Mesenteric fat pad (tissue), 1 donor: ENCODE results near the gene TXNRD1. TPM values are rescaled to one million over a fixed set of nuclear protein-coding genes. Genes with fewer than 3 reads are reported as not detected.

Experiments used
- DNase-seq: peaks from one replicate; pipeline ENCODE4 v3.0.0-alpha.2; 2020; ENCODE audit warnings: low spot score
- total RNA-seq: library from RNA; stranded (reverse); fragmentation: NEBNext Ultra II Directional; extraction: Animal tissue kit (Norgen Biotek cat#: 25700); gene quantifications from one replicate; pipeline ENCODE4 v1.2.1, GENCODE V29; 2021
- donor health status: DM: yes; HTN: yes; CAD: no.

Gene TXNRD1
- total RNA-seq, 1 donor from 2014 or later = 166 TPM

DNA sequence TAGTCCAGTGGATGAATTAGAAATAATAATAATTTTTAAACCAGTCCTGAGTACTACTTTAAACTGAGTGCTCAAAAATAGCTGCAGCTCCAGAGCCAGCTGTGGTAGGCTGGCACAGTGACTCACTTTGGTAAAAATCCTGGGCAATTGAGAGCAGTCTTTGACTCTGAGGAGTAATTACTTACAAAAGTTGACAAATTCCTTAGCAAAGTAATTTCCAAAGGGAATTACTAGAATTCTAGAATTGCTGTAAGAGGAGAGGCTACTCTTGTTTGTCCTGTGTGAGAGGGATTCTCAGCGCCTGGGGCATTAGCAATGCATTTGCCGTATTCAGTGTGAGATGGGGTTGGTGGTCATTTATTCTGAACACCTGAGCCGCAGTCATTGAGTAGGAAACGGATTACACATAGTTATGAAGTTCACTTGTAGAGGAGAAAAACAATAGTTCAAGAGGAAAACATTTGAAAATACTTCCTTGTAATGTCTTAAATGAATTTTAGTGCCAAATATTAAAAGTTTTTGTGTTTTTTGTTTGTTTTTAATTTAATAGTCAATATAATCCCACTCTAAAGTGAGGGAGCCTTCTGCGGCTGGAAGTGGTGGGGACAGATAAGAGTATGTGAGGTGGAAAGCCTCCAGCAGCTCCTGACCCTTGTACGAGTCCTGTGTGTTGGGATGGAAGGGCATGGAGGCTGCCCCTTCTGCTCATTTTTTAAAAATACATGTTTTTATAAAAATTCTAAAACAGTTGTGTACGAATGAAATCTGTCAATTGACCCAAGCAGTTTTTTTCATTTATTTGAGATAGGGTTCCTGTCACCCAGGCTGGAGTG is 129.9 kb downstream of the TXNRD1 start:
- DNase-seq = no peak

- DNase-seq = no peak
Measured at GRCh38 chr12:104347374-104348075, 131.9 kb downstream of the TXNRD1 start.

DNA sequence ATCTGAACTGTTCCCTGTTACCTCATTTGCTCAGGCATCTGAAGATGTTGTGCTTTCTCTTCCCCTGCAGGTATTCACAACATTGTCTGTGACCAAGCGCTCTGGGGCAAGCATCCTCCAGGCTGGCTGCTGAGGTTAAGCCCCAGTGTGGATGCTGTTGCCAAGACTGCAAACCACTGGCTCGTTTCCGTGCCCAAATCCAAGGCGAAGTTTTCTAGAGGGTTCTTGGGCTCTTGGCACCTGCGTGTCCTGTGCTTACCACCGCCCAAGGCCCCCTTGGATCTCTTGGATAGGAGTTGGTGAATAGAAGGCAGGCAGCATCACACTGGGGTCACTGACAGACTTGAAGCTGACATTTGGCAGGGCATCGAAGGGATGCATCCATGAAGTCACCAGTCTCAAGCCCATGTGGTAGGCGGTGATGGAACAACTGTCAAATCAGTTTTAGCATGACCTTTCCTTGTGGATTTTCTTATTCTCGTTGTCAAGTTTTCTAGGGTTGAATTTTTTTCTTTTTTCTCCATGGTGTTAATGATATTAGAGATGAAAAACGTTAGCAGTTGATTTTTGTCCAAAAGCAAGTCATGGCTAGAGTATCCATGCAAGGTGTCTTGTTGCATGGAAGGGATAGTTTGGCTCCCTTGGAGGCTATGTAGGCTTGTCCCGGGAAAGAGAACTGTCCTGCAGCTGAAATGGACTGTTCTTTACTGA is 132.9 kb downstream of the TXNRD1 start:
- DNase-seq = no peak

GRCh38 chr12:104348994-104349494 is 133.5 kb downstream of the TXNRD1 start:
- no peak for DNase-seq

DNA sequence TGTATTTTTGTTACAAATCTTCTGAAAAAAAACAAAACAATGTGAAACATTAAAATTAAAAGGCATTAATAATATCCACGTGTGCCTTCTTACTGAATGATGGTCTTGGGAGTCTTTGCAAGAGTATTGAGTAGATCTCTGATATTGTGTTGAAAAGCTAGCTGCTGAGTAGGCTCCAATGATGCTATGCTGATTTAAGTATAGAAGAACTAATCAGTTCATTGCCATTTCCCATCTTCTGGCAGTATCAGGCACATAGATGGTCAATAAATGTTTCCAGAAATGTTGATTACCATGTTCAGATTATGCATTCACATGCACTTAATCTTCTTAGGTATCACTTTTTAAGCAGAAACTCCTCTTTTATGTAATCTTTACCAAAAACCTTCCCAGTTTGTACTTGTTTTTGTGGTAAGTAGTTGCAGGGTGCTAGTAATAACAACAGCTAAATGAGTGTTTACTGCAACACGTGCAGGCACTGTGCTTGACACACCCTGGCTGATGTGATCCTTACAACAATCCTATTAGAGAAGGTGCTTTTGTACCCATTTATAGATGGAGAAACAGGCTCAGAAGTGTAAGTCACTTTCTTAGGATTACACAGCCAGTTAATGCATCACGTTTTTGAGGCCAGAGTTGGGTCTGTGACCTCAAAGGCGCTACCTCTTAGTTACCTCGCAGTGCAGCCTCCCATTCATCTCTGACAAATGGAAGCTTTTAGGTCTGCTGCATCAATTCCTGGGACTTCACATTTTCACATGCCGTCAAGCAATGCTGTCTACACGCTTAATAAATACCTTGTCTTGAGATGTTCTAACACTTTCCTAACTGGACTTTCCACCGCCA is 134.9 kb downstream of the TXNRD1 start:
- DNase-seq = no peak

DNA sequence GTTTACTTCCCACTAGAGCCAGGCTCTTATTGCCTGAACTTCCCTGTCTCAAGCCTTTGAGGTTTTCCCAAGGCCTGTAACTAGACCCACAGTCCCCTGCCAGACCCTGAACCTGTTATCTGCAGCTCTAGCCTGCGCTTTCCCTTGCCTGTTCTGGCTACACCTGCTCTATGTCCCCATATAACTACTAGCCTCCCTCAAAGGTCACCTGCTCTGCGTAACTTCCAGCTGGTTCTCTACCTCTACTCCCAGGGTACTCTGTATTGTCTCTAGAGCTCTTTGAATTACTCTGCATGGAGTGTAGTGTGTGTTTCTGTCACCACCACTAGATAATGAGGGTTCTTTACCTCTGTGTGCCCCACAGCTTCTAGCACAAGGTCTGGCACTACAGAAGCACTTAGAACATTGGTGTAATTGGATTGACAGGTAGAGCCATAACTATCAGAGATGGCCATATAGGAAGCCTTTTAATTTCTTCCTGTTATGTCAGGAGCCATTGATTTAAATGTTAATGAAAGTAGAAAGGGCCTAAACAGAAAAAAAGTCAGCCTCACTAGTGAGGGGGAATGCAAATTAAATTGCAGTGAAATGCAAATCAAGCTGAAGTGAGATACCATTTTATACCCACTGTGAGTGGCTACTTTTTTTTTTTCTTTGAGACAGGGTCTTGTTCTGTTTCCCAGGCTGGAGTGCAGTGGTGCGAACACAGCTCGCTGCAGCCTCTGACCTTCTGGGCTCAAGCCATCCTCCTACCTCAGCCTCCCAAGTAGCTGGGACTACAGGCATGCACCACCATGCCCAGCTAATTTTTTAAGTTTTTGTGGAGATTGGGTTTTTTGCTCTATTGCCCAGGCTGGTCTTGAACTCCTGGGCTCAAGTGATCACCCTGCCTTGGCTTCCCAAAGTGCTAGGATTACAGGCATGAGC is 135.7 kb downstream of the TXNRD1 start:
- DNase-seq = no peak

DNA sequence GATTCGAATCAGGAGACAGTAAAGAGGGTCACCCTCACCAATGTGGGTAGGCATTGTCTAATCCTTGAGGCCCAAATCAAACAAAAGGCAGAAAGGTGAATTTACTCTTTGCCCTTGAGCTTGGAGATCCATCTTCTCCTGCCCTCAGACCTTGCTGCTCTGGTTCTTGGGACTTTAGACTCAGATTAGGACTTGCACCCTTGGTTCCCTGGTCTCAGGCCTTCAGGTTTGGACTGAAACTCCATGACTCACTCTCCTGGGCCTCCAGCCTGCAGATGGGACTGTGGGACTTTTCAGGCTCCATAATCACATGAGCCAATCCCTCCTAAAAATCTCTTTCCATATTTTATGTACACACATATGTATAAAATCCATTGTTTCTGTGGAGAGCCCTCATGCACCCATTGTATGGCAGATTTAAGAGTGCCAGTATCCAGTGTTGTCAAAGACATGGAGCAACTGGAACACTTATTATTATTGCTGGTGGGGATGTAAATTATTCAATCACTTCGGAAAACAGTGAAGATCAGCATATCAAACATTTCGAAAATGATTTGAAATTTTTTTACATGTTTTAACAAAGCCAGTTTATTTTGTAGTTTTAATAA is 136.6 kb downstream of the TXNRD1 start:
- no peak for DNase-seq

GRCh38 chr12:104353012-104353981 is 137.7 kb downstream of the TXNRD1 start:
- DNase-seq = no peak

DNA sequence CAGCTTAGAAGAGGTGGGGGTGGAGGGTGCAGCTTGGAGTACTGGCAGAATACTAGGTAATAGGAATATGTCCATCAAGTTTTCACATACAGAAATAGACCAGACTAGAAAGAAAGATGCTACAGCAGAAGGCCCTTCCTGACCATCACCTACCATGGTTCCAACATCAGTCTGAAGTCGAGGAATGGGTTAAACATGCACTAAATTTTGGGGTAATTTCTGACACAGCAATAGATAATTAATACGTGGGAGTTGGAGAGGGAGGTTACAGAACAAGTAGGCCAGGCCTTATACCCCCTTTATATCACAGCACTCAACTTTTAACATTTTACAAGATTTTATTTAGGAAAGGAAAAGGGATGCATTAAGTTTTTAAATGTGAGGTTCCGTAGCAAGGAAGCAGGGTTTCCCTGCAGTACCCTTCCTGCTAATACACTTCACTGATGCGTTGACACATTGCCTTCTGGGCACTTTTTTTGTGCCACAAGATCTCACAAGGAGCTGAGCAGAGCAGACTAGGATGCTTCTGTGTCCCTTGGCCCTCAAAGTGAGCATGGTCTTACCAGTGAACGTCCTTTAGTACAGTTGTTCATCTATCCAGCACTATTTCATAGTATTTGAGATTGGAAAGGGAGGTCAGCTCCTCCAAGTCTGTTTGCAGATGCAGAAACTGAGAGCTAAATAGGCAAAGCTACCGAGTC is 138.7 kb downstream of the TXNRD1 start:
- DNase-seq = no peak

GRCh38 chr12:104354868-104355570 is 139.4 kb downstream of the TXNRD1 start:
- no peak for DNase-seq

DNA sequence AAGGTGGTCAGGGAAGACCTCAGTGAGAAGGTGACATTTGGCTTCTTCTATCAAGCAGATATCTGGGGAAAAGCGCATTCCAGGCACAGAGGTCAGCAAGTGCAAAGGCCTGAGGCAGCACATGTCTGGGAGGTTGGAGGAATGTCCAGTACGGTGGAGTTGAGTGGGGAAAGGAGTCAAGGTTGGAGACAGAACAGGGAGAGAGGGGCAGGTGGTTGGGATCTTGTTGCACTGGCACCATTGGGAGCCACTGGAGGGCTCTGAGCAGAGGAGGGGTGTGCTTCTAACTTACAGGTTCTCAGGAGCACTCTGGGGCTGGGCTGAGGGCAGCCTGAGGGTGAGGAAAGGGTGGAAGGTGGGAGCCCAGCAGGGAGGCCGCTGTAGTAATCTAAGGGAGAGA is 140.1 kb downstream of the TXNRD1 start:
- no peak for DNase-seq

DNA sequence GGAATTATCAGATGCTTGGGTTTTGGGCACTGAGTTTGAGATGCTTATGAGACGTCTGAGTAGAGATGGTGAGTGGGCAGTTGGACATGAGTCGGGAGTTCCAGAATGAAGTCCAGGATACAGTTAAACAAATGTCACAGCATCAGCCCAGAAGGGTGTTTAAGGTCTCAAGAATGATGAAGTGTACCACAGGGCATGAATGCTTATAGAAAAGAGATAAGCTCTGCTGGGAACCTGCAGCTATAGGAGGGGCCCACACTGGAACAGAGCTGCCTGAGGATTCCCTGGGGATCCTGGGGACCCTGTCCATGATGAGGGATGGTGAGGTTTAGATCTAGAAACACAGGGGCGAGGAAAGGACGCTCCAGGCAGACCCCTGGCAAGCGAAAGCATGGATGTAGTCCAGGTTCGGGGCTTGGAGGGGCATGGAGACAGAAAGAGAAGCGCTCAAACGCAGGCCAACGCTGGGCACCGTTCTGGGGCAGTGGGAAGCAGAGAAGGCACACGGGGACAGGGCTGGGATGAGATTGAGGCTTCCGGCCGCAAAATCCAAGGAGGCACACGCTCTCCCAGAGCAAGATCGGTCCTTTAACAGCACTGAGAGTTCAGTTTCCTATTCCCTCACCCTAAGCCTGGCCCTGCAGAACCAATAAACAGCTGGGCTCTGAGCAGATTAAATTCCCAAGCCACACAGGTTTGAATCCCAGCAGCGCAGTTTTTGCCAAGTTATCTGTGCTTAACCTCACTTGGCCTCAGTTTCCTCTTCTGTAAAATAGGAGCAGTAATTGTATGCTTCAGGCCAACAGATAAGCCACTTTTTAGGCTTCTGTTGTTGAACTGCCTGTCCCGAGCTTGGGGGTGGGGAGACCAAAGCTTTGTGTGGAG is 140.9 kb downstream of the TXNRD1 start:
- DNase-seq = no peak

GRCh38 chr12:104357421-104357952 is 141.9 kb downstream of the TXNRD1 start:
- no peak for DNase-seq

DNA sequence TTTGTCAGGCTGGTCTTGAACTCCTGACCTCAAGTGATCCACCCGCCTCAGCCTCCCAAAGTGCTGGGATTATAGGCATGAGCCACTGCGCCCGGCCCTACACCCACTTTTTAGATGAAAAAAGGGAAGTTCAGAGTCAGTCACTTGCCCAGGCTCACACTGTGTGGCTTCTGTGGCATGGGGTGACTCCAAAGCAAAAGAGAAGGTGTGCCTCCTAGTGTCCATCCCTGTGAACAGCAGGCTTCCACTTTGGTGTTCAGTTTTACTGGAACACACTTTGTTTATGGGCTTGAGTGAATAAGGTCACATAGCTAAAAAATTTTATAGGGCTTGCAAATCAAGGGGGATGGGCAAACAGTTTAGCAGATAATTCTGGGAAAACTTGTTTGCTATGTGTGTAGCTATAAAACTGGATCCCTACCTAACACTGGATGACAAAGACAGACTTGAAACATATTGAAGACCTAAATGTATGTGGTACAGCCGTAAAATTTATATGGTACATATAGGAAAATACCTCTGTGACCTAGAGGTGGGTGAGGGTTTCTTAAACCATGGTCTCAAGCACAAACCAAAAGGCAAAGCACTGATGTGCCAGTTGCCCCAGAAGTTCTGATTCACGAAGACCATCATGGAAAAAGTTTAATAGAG is 142.9 kb downstream of the TXNRD1 start:
- no peak for DNase-seq

GRCh38 chr12:104359216-104359615 is 143.6 kb downstream of the TXNRD1 start:
- DNase-seq = no peak
